ENCODE data around the gene PRAC2.
A peak's percentile ranks its signal among the peaks of the same experiment; 100 is the strongest.

The PRAC2 gene

DNA sequence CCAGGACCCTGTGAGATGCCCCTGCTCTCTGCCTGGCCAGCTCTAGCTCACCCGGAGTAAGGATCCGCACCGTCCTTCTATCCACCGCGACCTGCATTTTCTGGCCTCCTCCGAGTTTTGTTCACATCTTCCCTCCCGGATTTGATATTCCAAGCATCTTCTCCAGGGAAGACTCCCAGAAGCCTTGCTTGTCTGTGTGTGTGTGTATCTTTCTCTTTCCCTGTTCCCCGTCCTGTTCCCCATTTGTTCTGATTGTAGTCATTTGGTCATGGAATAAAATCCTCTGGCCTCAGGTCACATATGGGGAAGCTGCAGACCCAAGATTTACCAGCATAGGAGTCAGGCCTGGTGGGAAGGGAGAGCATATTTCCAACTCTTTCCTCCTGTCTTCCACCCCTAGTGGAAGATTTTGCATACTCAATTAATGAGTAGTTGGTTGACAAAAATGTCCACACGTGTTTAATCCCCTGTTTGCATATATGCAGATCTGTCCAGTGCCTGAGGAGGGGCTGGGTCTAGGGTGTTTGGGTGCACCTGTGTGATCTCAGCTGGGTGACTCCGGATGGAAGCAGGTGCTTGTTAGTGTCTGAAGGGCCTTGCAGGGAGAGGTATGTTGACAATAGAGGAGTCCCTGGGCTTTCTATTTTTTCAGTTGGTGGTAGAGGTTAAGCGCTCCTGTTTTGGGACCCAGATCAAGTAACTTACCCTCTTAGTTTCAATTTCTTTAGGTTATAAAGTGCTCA lies 2.5 kb upstream of the PRAC2 start:
- DNase-seq: no peak

DNA sequence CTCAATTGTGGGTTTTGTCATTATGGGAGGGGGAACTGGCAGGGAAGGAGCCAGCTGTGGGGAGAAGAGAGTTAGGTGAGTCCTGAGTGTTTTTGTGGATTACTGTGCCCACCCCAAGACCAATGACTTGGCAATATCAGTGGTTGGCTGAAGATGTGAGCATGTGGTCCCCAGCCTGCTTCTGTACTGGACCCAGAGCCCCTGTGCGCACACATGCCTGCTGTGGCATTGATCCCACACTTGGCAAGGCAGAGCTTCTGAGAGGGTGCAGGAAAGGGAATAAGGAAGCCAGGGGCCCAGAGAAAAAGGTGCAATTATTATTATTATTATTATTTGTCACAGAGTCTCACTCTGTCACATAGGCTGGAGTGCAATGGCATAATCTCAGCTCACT lies 2.0 kb upstream of the PRAC2 start:
- no peak for DNase-seq

DNA sequence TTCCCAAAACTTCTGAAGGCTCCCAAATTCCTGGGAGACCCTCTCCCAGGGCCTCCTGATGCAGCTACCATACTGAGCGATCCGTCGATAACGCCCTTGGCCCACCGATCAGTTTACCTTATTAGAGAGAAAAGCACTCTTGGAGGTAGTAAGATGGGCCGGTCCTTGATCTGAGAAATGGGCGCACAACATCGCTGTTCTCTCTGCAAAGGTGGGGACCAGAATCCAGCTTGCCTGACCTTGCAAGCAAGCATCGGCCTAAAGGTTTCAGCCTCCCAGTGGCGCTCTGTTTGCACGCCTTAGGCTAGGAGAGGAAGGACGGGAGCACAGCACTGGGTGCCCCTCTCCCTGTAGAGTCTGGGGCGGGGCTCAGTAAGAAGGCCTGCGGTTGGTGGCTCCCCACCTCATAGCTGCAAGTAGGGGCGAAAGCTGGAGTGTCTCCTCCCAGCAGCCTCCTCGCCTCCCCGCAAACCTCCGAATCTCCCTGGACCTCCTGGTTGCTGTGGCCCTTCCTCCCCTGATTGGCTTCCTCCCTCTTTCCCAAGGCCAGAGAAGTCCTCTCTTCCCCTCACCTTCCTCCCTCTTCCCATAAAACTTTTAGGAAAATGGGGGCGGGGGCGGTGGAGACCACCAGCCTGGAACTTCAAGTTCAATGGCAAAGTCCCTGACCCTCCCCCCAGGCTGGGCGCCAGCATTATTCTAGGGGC lies 631 bp upstream of the PRAC2 start, which contains the start of gene PRAC1:
Gene PRAC1, minus strand, starts transcription at position 318 of the 707 bp plus-strand sequence. Its CDS starts 126 bp downstream, at position 192.
- no peak for DNase-seq

DNA sequence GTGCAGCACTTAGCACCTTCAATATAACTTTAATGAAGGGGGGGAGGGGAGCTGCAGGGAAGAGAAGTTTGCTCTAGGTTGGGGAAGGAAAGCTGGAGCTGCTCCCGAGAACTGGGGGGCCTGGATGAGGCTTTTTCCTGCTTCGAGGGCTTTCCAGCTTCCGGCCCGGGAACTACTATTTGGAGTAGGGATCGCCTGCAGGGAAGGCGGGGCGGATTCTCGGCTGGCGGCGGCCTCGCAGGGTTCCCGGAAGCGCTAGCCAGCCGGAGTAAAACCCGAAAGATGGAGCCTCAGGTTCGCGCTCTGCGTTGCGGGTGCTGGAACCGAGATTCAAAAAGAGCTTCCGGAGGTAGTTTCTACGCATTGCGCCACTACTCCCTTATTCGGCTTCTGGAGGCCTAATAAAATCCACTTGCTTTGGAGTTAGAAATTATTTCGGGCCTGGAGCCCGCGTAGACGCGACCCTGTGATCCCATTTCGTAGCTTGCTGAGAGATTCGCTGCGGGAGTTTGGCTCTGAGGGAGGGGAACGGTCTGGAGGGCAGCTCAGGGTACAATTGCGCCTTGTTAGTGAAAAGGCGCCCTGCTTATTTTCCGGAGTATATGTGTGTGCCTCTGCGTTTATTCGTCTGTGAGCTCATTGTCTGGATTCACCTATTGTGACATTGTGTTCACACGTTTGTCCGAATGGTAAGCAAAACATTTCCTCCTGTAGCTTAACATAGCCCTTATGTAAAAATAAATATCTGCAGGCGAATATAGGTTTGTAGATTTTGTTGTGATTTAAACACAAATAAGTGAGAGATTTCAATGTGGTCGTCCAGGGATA lies 652 bp downstream of the PRAC2 start:
- DNase-seq: no peak

DNA sequence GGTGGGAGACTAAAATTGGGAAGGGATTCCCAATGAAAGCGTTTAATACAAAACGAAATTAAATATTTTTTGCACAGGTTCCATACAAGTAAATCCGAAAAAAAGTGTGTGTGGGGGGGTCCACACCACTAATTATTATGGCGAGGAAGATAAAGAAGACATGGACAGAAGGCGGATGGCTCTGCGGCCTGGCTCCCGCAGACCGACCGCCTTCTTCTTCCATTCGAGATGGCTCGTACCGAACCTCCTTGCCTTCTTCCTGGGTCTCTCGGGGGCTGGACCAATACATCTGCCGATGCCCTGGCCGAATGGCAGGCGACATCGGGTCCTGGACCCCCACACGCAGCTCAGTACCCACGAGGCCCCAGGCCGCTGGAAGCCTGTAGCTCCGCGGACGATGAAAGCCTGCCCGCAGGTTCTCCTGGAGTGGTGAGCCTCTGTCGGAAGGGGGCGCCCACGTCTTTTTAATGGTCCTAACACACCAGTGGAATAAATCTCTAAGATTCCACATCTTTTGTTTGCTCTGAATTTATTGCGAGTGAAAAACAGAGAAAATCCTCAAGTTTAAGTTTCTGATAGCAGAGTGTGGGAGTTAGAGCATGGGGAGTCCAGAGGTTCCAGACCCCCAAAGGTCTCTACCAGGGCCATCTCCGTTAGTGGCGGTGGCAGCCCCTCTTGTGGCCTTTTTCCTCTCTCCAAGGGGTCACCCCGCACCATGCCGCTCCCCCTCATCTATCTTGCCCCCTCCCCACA lies 1.4 kb downstream of the PRAC2 start:
- peak; percentile 62 for DNase-seq

DNA sequence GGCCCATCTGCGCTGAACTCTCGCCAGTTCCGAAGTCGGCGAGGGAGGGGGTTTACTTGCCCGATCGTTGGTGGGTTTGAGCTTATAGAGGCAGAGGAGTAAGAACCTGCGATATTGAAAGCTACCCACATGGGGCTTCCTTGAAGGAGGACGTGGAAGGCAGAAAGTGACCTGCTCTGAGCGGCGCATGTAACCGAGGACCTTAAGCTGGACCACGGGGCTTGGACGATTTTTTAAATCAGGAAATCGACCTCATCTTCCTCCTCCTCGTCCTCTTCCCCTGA lies 2.0 kb downstream of the PRAC2 start:
- DNase-seq: no peak

GRCh38 chr17:48725288-48726064 lies 2.5 kb downstream of the PRAC2 start:
- no peak for DNase-seq

GRCh38 chr17:48726114-48726915 lies 3.3 kb downstream of the PRAC2 start:
- no peak for DNase-seq

DNA sequence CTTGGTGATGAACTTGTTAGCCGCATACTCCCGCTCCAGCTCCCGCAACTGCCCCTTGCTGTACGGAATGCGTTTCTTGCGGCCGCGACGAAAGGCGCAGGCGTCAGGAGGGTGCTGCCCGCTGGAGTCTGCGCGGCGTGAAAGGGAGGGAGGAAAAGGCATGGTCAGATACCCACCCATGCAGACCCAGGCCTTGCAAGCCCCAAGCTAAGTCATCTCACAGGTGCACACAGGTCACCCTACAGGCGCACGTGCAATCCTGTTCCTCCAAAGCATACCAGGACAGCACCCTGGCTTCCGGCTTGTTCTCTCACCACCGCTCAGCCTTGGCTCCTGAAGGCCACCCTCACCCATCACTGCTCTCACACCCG lies 3.9 kb downstream of the PRAC2 start:
- DNase-seq: no peak

- DNase-seq: no peak
Observed at GRCh38 chr17:48727415-48728175, 4.6 kb downstream of the PRAC2 start.

GRCh38 chr17:48728232-48729231 lies 5.5 kb downstream of the PRAC2 start, which contains the start of gene HOXB13:
Gene HOXB13, minus strand, starts transcription at chr17:48728750. Its CDS starts 157 bp downstream, at chr17:48728593.
- peak; percentile 12 for DNase-seq

DNA sequence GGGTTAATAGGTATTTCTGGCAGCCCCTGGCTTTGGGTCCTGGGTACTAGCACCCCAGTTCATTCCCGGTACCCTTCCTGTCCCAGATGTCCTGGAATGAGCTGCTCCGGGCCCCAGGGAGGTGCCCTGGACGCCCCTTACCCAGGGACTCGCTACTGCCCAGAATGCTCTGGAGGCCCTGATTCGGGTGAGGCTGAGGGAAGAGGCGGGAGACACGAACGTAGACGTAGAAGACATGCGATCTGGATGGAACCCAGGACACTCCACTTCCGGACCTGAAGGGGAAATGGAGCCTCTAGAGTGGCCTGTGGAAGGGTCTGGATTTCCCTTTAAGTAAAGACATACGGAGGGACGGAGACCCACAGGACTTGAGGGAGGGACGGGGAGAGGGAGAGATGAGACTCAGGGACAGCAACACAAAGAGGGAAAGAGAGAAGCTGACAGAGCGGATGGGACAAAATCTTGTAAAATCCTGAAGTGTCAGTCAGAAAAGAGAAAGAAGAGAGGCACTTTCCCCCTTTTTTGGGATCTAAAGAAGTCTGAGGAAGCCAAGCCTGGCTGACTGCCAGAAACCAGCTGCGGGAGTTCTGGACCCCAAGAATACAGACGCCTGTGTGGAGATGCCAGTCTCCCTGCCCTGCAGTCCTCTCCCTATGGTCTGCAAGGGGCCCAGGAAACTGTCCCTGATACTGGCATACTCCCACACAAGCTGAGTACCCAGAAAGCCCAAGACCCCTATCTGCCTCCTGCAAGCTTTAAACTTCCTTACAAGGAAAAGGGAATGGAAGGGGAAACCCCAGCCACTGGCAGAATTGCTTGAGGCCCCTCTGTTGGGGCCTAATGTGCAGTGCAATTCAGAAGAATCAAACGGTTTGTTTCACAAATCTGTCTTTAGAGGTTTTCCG lies 6.6 kb downstream of the PRAC2 start:
- no peak for DNase-seq

DNA sequence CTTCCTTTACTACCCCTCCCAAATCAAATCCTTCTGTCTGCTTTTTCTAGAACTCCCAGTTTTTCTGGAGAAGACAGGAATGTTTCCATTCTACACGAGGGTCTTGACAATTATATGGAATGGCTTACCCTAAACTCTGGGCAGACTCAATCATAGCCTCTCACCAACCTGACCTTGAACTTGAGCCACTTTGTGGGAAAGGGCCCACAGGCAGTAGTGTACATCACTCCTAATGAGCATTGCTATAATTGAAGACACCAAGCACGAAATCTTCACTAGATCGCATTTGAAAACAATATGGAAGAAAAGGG lies 7.2 kb downstream of the PRAC2 start:
- no peak for DNase-seq

DNA sequence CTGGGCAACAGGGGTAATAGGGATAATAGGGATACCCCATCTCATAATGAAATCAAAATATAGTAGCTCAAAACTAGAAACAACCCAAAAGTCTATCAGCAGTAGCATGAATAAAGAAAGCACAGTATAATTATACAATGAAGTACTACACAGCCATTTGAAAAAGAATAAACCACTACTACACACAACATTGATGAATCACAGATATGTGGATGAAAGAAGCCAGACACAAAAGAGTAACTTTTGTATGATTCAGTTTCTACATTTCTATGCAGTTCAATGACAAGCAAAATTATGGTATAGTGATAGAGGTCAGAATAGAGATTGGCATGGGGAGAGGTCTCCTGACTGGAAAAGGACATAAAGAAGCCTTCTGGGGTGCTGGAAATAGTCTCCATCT lies 8.4 kb downstream of the PRAC2 start:
- DNase-seq: no peak

DNA sequence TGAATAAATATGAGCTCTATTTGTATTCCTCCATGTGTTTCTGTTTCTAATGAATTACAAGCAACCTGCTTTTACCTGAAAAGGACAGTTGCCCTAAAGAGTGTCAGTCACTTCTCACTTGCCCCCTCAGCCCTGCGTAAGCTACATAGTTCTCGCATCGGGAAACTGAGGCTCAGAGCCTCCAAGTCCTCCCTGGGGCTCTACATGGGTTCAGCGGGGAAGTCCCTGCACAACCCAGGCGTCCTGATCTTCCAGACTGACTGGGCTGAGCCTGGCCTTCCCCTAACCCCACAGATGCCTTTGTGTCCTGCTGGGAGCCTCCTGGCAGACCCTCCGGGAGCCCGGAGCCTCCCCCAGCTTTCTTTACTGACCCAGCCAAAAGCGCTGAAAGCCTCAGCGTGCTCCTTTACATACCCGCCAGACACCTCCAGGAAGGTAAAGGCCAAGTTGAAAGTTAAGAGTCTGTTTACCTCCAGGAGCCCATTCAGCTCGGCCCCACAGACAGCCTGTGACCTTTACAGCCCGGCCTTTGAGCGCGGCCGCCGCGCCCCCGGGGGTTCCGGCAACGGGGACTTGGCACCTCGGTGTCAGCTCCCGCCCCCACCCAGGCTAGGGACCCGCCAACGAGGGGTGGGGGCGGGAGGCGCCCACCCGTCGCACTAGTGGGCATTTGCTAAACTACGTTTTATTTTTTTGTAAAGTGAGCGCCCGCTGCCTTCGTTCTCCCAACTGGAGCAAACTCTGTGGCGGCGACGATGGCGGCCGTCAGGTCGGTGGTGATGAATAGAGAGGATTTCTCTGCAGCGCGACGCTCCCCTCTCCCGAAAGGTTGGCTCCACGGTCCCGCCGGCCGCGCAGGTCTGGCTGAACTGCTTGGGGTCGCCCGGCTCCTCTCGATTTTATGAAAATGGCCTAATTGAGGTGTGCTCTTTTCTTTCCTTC lies 10.0 kb downstream of the PRAC2 start:
- no peak for DNase-seq

- DNase-seq: no peak
Observed at GRCh38 chr17:48733632-48734328, 10.8 kb downstream of the PRAC2 start.

Data from stimulated activated naive CD4-positive, alpha-beta T cell treated with Interleukin-2 at 50 U/mL for 16 hours (primary cell).